SK-N-MC (cell line): ENCODE results near the gene OBSCN.

Experiments used
- EZH2 ChIP-seq: fragments of 200-600 bp; sonication (generic); IDR thresholded peaks from one replicate; pipeline ENCODE4 v1.6.1; 2017; ENCODE audit warnings: antibody characterized with exemption
- FOXP2 ChIP-seq: optimal IDR thresholded peaks from 2 replicates; pipeline ENCODE3; 2011; ENCODE audit warnings: mild to moderate bottlenecking, moderate library complexity; ENCODE audit not compliant: insufficient read depth; ENCODE audit errors: extremely low read length, control extremely low read depth
- POLR2AphosphoS5 ChIP-seq: IDR thresholded peaks from 2 replicates; pipeline ENCODE4 v1.6.1; 2012; ENCODE audit warnings: mild to moderate bottlenecking, low read depth, low read length, borderline replicate concordance

DNA sequence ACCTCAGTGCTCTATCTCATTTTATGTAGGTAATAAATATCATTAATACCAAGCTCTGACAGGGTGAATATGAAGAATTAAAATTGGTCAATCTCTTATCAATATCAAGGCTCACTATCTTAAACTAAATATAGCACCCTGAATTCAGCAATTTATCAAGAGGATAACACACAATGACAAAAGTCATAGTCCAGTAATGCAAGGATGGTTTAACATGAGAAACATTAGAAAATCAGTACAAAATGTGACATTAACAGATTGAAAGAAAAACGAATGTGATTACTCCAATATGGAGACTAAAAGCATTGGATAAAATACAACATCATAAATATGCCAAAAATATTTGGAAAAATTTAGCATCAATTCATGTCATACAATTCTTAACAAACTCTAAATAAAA is 53.9 kb downstream of the OBSCN start:
- TF ChIP-seq EZH2 = no peak
- no peak for TF ChIP-seq POLR2AphosphoS5
- TF ChIP-seq FOXP2 = no peak
